HG03378 (cell line): Measurements from ENCODE around the gene EEF1AKMT3.

Experiments
- ATAC-seq: cut with Tn5 transposase; IDR thresholded peaks from one replicate; pipeline ENCODE4 v1.9.1; 2021; ENCODE audit warnings: mild to moderate bottlenecking, moderate library complexity; ENCODE audit not compliant: unreplicated experiment

Gene EEF1AKMT3

GRCh38 chr12:57772429-57773322 is at the start of gene EEF1AKMT3:
Gene EEF1AKMT3 (plus strand): TSS chr12:57772614. CDS start chr12:57772725, 111 bp downstream.
- ATAC-seq: peak; percentile 7

DNA sequence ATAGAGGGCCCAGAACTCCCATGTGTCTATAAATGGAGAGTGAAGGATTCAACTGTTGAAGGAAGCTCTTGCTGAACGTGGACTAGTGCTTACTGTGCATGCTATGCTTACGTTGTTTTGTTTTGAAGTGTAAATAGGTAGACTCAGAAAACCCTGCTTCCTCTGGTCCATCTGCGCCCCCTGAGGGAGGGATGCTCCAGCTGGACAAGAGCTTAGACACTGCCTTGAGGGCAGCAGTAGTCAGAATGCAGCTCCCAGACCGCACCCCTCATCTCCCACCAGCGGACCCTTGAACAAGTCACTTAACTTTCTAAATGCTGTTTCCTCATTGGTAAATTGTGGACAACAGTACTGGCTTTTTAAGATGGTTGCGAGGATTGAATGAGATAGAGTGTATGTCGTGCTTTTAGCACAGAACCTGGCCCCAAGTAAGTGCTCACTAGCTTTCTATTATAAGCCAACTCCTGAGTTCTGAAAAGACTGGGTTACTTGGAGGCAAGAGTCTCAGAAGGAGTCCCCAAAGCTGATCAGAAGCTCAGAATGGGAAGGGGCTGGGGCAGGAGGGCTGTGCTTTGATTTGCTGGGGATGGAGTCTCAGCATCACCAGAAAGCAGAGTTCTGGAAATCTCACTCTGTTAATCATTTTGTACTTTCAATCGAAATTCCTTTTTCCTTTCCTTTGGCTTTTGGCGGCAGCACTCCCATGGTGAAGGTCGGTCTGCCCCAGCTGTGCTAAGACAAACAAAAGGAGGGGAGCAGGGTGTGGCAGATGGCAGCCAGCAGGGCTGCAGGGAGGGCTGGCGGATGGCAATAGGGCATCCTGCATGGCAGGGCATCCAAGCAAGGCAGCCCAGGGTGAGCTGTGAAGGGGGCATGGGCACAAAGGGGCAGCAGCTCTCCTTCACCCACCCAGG is 49.4 kb upstream of the EEF1AKMT3 start:
- ATAC-seq: no peak

- no peak for ATAC-seq
Measured at GRCh38 chr12:57723630-57723962, 48.8 kb upstream of the EEF1AKMT3 start.

DNA sequence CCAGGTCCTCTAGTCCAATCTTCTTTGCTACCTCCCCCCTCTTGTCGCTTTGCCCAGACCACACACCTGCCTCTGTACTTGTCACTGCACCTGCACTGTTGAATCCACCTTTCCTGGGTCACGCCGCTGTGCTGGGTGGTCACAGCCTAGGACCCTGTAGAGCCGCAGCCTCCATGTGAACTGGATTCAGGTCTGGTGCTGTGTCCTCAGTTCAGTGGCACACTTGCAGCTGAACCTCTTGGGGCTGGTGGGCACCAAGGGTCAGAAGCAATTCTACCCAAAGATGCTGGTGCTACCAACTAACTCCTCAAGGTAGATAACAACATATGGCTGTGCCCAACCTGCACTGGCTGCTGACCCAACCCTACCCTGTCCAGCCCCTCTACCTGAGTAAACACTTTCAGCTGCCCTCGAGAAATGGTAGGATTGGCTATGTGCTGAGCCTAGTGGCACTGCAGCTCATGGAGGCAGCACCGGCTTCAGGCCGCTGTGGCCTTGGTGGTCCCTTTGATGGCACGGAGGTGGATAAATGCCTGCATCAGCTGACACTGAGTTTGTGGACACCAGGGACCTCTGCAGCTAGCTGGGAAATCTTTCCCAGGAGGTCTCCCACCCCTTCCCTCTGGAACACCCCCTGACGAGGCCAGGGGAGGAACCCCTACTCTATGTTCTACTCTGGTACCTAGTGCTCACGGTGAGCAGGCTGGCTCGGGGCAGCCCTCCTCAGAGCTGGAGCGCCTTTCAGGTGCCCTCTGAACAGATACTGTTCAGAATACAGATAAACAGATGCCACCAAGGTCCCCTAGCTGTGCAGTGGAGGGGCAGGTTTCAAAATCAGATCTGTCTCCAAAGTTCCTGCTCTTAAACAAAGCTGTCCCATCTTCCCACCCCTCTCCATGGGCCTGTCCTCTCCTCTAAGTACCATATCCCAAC is 48.1 kb upstream of the EEF1AKMT3 start:
- no peak for ATAC-seq

DNA sequence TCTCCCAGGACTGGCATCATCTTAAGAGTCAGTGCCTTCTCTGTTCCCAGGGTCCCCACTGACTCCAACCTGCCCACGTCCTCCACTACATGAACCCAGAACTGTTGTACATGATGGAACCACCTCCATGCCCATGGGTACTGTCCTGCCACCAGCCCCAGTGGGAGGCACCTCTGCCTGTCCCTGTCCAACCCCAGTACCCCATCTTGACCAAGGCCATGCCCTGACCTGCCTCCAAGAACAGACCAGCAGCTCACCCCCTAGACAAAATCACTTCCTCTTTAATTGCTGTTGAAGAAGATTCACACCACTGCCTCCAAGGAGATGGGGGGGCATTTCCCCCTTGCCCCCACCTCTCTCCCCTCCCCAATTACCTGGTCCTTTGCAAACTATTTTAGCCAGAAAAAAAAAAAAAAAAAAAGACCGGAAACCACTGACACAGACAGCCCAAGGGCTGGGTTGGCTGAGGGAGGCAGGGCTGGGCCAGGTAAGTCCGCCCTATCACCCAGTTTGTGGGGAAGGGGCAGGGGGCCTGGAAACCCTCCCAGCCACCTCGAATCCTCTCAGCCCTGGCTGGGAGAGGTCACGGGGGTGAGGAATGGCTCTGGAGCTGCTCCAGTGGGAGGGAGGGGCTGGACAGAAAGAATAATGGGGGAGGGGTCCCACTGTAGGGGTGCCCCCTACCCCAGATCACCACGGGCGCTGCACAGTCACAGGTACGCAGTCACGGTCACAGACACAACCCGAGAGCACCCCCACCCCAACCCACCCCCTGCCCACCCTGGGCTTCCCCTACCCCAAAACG is 47.3 kb upstream of the EEF1AKMT3 start:
- ATAC-seq: no peak

- no peak for ATAC-seq
Measured at GRCh38 chr12:57725851-57726150, 46.6 kb upstream of the EEF1AKMT3 start.

- ATAC-seq: no peak
Measured at GRCh38 chr12:57726151-57726883, 46.1 kb upstream of the EEF1AKMT3 start.

DNA sequence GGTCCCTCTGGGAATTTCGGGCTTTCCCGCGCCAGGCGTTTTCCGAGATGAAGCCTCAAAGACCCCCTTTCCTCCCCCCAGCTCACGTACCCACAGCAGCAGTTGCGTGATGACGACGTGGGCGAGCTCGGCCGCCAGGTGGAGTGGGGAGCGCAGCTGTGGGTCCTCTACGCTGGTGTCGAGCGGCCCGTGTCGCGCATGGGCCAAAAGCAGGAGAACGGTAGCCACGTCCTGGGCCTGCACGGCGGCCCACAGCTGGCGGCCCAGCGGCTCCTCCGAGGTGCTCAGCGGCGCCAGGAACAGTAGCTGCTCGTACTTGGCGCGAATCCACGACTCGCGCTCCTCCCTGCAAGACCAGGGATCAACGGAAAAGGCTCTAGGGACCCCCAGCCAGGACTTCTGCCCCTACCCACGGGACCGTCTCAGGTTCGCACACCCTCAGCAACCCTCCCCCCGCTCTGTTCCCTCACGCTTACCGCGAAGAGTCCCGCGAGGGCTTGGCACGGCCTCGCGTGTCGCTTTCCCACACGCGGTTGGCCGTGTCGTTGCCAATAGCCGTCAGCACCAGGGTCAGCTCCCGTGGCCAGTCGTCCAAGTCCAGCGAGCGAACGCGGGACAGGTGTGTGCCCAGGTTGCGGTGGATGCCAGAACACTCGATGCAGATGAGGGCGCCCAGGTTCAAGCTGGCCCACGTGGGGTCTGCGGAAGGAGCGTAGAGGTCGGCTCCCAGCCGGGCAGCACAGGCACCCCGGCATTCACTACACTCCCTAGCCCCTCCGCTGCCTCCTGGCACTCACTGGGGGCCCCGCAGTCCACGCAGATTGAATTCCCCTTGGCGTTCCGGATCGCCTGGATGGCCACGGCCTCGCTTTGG is 45.3 kb upstream of the EEF1AKMT3 start:
- ATAC-seq: no peak

DNA sequence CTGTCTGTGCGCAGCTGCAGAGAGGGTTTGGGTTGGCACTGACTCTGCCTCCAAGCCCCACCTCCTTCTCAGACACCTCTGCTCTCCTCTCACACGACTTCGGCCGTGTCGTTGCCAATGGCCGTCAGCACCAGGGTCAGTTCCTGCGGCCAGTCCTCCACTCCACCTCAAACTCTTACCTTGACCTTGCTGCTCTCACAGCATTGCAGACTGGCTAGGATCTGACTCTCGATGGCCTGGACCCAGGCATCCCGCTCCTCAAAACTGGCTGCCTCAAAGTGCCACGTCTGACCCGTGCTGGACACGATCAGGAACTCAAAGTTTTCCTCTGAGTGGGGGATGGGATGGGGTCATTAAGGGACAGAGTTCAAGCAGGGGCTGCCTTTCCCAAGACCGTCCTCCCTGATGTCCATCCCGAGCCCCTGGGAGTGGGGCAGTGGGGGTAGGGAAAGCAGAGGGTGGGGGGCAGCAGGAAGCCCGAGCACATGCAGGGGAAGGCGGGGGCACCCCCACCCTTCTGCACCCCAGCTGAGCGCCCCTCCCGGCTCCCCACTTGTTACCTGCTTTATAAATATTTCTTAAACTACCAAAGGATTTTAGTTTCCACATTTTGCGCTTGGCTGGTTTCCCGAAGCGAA is 44.5 kb upstream of the EEF1AKMT3 start:
- ATAC-seq: no peak

DNA sequence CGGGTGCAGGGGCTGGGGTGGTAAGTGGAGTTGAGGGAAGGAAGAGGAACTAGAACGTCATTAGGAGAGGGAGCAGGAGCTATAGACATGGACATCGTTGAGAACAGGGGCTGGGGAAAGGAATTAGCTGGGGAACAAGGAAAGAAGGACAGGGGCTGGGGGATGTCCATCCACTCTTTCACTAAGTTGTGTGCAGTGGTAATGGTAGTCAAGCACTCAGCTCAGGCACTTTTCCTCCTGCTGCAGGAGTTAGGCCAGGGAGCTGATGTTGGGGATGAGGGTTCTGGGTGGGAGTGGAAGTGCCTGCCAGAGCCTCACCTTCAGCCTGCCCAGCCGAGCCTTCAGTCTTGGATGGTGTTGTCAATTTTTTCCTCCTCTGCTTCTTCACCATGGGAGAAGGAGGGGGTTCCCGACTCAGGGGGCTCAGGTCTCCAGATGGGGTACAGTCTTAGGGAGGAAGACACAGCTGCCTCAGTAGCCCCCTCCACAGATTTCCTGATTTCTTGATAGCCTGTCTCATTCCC is 43.0 kb upstream of the EEF1AKMT3 start:
- ATAC-seq: no peak

DNA sequence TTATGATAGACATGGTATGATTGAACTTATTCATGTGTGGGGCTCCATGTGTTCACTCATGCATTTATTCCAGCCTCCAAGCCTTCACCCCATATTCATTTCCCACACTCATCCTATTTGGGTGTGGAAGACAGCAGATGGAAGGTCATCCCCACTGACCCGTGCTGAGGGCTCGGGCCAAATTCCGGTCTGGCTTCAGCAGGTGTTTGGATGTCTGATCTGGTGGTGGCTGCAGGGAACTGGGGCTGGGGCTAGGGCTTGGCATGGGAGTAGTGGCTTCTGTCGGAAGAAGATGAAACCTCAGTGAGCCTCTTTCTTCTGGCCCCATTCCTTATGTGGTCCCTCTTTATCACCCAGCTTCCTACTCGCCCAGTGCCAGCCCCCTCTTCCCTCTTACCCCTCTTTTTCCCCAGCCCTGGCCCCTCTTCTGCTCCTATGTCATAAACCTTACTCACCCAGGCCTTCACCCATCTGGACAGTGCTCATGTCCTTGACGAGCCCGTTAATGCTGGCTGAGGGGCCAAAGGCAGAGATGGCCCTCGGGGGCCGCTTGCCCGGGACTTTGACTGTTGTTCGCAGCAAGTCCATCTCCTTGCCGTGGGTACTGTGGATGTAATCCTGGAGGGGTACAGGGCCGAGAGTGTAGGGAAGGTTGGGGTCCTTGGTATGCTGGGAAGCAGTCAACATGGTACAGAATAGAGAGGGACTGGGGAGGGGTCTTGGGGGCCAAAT is 41.9 kb upstream of the EEF1AKMT3 start:
- no peak for ATAC-seq

- no peak for ATAC-seq
Measured at GRCh38 chr12:57731411-57732080, 40.9 kb upstream of the EEF1AKMT3 start.

DNA sequence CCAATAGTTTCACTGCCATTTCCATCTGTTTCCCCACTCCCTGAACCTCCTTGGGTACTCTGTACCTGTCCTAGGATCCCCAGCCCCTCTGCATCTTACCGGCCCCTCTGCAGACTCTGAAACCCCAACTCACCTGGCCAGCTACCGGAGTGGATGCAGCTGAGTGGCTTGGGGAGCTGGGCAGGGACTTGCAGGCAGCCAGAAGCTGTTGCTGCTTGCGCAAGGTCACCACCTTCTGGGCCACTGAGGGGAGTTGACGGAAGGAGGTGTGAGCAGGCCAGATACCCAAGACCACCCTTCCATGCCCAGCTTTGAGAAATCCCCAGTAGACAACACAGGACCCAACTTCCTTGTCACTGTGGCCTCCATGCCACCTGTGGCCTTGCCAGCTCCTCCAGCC is 40.1 kb upstream of the EEF1AKMT3 start:
- ATAC-seq: no peak

GRCh38 chr12:57732726-57733593 is 39.5 kb upstream of the EEF1AKMT3 start:
- no peak for ATAC-seq

DNA sequence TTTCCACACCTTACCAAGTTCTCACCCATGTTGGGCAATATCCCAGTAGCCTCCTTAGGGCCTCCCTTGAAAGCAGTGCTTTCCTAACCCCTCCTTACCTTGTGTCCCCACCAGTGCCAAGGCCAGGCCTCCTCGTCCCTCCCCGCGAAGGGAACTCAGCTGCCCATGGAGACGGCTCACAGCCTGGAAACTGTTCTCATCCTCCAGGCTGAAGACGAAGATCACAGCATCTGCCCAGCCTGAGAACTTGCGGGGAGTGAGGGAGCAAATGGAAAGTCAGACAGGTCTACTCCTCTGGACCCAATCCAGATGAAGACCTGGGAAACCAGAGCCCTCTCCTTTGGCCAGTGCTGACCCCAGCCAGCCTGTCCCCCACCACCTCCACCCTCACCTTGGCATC is 38.5 kb upstream of the EEF1AKMT3 start:
- ATAC-seq: no peak

DNA sequence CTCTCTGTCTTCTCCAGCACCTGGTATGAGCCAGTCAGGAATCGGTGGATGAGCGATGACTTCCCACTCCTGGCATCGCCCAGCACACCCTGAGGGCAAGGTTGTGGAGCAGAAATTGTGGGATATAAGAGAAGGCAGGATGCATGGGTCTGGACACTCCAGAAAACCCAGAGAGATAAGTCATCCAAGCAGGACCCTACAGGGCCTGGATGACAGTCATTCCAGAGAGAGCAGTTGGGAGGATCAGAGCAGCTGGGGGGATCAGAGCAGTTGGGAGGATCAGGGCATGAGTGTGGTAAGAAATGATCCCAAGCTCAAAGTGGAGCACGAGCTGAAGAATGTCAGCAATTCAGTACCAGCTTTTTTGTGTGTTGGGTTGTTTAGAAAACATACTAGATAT is 37.8 kb upstream of the EEF1AKMT3 start:
- no peak for ATAC-seq
